K562 (cell line): ENCODE measurements around the gene ZCWPW1. TPM values are rescaled to one million over a fixed set of nuclear protein-coding genes. Genes with fewer than 3 reads are reported as not detected.
A peak's percentile ranks its signal among the peaks of the same experiment; 100 is the strongest.

Source experiments
- ASH1L ChIP-seq: fragments of 450-650 bp; IDR thresholded peaks from 2 replicates; pipeline ENCODE4 v1.6.1; 2018; ENCODE audit warnings: borderline replicate concordance, mild to moderate bottlenecking, low read depth; ENCODE audit not compliant: partially characterized antibody
- BCOR ChIP-seq: fragments of 450-650 bp; IDR thresholded peaks from 2 replicates; pipeline ENCODE4 v1.6.1; 2016
- CC2D1A ChIP-seq: fragments of 450-650 bp; IDR thresholded peaks from 2 replicates; pipeline ENCODE4 v1.6.1; 2017; ENCODE audit warnings: mild to moderate bottlenecking
- CTBP1 ChIP-seq: fragments of 450-650 bp; IDR thresholded peaks from 2 replicates; pipeline ENCODE4 v1.6.1; 2016; ENCODE audit warnings: borderline replicate concordance
- DIDO1 ChIP-seq: fragments of 450-650 bp; IDR thresholded peaks from 2 replicates; pipeline ENCODE4 v1.6.1; 2016; ENCODE audit warnings: low read depth, missing biosample characterization, missing genetic modification characterization
- HNRNPL ChIP-seq: fragments of 200-400 bp; formaldehyde crosslinking; IDR thresholded peaks from 2 replicates; pipeline ENCODE4 v1.6.1; 2017; ENCODE audit warnings: low read depth, mild to moderate bottlenecking, low read length
- IFI16 ChIP-seq: fragments of 250-450 bp; sonication (Bioruptor Pico); IDR thresholded peaks from 2 replicates; pipeline ENCODE4 v2.1.2; 2022; ENCODE audit warnings: mild to moderate bottlenecking, inconsistent platforms
- NCOA2 ChIP-seq, 2 experiments: fragments of 450-650 bp; IDR thresholded peaks; 2 replicates each; pipeline ENCODE4 v1.6.1; 2018; ENCODE audit warnings: mild to moderate bottlenecking in 2 of 2, moderate library complexity in 1 of 2; ENCODE audit not compliant: partially characterized antibody in 2 of 2
- NR2F6 ChIP-seq: fragments of 450-650 bp; formaldehyde crosslinking; IDR thresholded peaks from 2 replicates; pipeline ENCODE4 v1.4.0; 2020; ENCODE audit warnings: mild to moderate bottlenecking
- POLR2B ChIP-seq: fragments of 450-650 bp; IDR thresholded peaks from 2 replicates; pipeline ENCODE4 v1.6.1; 2018; ENCODE audit warnings: low read depth; ENCODE audit not compliant: partially characterized antibody
- SMAD4 ChIP-seq: fragments of 250-450 bp; sonication (Bioruptor Pico); conservative IDR thresholded peaks from 2 replicates; pipeline ENCODE4 v1.8.0; 2021; ENCODE audit warnings: inconsistent platforms, mild to moderate bottlenecking, moderate library complexity
- SOX6 ChIP-seq: fragments of 450-650 bp; IDR thresholded peaks from 2 replicates; pipeline ENCODE4 v1.6.1; 2014; ENCODE audit warnings: mild to moderate bottlenecking
- SRSF1 ChIP-seq: fragments of 200-400 bp; formaldehyde crosslinking; IDR thresholded peaks from 2 replicates; pipeline ENCODE4 v1.6.1; 2017; ENCODE audit warnings: mild to moderate bottlenecking, low read depth, low read length, moderate library complexity
- THRAP3 ChIP-seq: fragments of 450-650 bp; IDR thresholded peaks from 2 replicates; pipeline ENCODE4 v1.6.1; 2016; ENCODE audit warnings: mild to moderate bottlenecking, inconsistent platforms, borderline replicate concordance
- ZFP36 ChIP-seq: fragments of 150-350 bp; IDR thresholded peaks from 2 replicates; pipeline ENCODE4 v1.6.1; 2018; ENCODE audit warnings: low read length, low read depth; ENCODE audit not compliant: partially characterized antibody
- ZNF12 ChIP-seq: sonication (generic); formaldehyde crosslinking; IDR thresholded peaks from 2 replicates; pipeline ENCODE4 v1.4.0; 2020; ENCODE audit warnings: mild to moderate bottlenecking, missing genetic modification reagents
- ZNF124 ChIP-seq: sonication (generic); formaldehyde crosslinking; IDR thresholded peaks from 2 replicates; pipeline ENCODE4 v1.8.1; 2022; ENCODE audit warnings: missing genetic modification reagents
- ZNF134 ChIP-seq: fragments of 250-450 bp; sonication (Bioruptor Pico); conservative IDR thresholded peaks from 2 replicates; pipeline ENCODE4 v1.4.0; 2020
- ZNF408 ChIP-seq: fragments of 250-450 bp; sonication (Bioruptor Pico); IDR thresholded peaks from 2 replicates; pipeline ENCODE4 v1.4.0; 2020; ENCODE audit warnings: low read depth, mild to moderate bottlenecking, moderate library complexity
- ZNF561 ChIP-seq: fragments of 450-650 bp; formaldehyde crosslinking; conservative IDR thresholded peaks from 2 replicates; pipeline ENCODE4 v1.4.0; 2020; ENCODE audit warnings: mild to moderate bottlenecking, moderate library complexity
- ZNF76 ChIP-seq: fragments of 250-450 bp; sonication (Bioruptor Pico); IDR thresholded peaks from 2 replicates; pipeline ENCODE4 v1.4.0; 2020; ENCODE audit warnings: mild to moderate bottlenecking, moderate library complexity, borderline replicate concordance
- ZNF778 ChIP-seq: fragments of 450-650 bp; formaldehyde crosslinking; IDR thresholded peaks from 2 replicates; pipeline ENCODE4 v1.4.0; 2020; ENCODE audit warnings: mild to moderate bottlenecking, moderate library complexity
- polyA plus RNA-seq, 8 experiments: library from polyadenylated mRNA; depleted of rRNA in 4 of 8; stranded (reverse) in 5 of 8; unstranded in 3 of 8; fragments of >200 nt; fragmentation: Nextera tagmentation in 2 of 8; fragmentation: Illumina TruSeq in 1 of 8; extraction: Ambion mirVana in 2 of 8; extraction: Trizol in 1 of 8; gene quantifications; 2 replicates each; pipeline versions ENCODE4 v1.2.1 to v1.2.3, GENCODE V29; 2011 to 2014; ENCODE audit warnings: inconsistent platforms in 1 of 8, missing spikeins in 1 of 8
- total RNA-seq, 7 experiments: library from RNA; depleted of rRNA in 6 of 7; stranded (reverse); fragments of >200 nt in 6 of 7; fragmentation: Illumina TruSeq in 2 of 7; extraction: Trizol in 2 of 7; gene quantifications; 2 replicates each; pipeline versions ENCODE4 v1.2.1 to v1.2.3, GENCODE V29; 2011 to 2021; ENCODE audit warnings: low replicate concordance in 1 of 7
- TF ChIP-seq, protein P1 (sequence below): sonication (generic); formaldehyde crosslinking; IDR thresholded peaks from 2 replicates; pipeline ENCODE4 v1.5.0; 2020; ENCODE audit warnings: missing genetic modification reagents
- TF ChIP-seq, protein P2 (sequence below): fragments of 200-800 bp; sonication (Bioruptor generic); IDR thresholded peaks from 2 replicates; pipeline ENCODE4 v1.6.1; 2017; ENCODE audit warnings: missing genetic modification characterization, missing compliant biosample characterization
- TF ChIP-seq, protein P3 (sequence below): sonication (generic); formaldehyde crosslinking; IDR thresholded peaks from 2 replicates; pipeline ENCODE4 v1.8.1; 2023; ENCODE audit warnings: mild to moderate bottlenecking, missing genetic modification reagents, moderate library complexity
- TF ChIP-seq, protein P4 (sequence below): IDR thresholded peaks from 2 replicates; pipeline ENCODE4 v1.6.1; 2011; ENCODE audit warnings: borderline replicate concordance, low read depth, mild to moderate bottlenecking, moderate library complexity, low read length; ENCODE audit not compliant: insufficient read depth, poor library complexity, severe bottlenecking

ZCWPW1 gene
- total and polyA plus RNA-seq, 9 of the 15 experiments (the other 6 are each of a cell fraction or from before 2014, with no cell fraction given): 0.18 to 1.7 (median 1.2) TPM

DNA sequence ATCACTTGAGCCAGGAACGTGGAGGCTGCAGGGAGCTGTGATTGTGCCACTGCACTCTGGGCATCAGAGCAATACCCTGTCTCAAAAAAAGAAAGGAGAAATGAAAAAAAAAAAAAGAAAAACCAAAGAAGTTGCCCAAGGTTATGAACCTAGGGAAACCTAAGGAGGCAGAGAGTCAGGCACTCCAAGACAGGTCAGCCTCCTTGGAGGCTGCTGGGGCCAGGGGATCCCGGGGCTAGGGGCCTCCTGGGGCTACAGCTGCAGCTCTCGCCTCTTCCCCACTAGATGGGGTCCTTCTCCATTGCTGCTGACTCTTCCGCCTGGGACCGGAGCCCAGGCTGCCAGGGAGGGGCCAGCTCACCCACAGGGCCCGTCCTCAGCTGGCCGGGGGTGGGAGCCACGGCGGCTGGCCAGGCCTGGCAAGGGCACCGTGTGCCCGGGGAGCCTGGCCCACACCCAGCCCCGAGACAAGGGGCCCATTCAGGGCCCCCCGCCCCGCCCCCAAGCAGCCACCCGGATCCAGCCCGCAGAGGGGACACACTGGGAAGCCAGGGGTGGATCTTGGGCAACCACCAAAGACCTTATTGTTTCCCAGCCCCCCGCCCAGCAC, 37.3 kb upstream of the ZCWPW1 start (continued):
- TF ChIP-seq, protein P1, sequence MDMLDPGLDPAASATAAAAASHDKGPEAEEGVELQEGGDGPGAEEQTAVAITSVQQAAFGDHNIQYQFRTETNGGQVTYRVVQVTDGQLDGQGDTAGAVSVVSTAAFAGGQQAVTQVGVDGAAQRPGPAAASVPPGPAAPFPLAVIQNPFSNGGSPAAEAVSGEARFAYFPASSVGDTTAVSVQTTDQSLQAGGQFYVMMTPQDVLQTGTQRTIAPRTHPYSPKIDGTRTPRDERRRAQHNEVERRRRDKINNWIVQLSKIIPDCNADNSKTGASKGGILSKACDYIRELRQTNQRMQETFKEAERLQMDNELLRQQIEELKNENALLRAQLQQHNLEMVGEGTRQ (CRISPR knock-in tag): no peak
- TF ChIP-seq CTBP1 (no peak), IFI16 (CRISPR knock-in tag) (no peak), ZNF134 (no peak), SMAD4 (CRISPR knock-in tag) (no peak), ZFP36 (no peak), POLR2B (no peak), ZNF12 (CRISPR knock-in tag) (no peak), NR2F6 (CRISPR knock-in tag) (no peak), CC2D1A (peak; percentile 14; the same call in 1 of the 2 replicates), ZNF124 (CRISPR knock-in tag) (no peak), THRAP3 (no peak), SRSF1 (no peak), DIDO1 (tag) (no peak), ZNF408 (CRISPR knock-in tag) (no peak), HNRNPL (peak; percentile 68; the same call in 1 of the 2 replicates), SOX6 (no peak), ZNF76 (no peak), BCOR (no peak; the same call in 1 of the 2 replicates), ASH1L (no peak), ZNF561 (no peak), NCOA2 (IDR thresholded peaks at IDR 0.05; ENCODE audit: partially characterized antibody in 2 of 2) (no peak), ZNF778 (no peak)
- TF ChIP-seq, protein P2, sequence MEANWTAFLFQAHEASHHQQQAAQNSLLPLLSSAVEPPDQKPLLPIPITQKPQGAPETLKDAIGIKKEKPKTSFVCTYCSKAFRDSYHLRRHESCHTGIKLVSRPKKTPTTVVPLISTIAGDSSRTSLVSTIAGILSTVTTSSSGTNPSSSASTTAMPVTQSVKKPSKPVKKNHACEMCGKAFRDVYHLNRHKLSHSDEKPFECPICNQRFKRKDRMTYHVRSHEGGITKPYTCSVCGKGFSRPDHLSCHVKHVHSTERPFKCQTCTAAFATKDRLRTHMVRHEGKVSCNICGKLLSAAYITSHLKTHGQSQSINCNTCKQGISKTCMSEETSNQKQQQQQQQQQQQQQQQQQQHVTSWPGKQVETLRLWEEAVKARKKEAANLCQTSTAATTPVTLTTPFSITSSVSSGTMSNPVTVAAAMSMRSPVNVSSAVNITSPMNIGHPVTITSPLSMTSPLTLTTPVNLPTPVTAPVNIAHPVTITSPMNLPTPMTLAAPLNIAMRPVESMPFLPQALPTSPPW: peak; percentile 84
- TF ChIP-seq, protein P3, sequence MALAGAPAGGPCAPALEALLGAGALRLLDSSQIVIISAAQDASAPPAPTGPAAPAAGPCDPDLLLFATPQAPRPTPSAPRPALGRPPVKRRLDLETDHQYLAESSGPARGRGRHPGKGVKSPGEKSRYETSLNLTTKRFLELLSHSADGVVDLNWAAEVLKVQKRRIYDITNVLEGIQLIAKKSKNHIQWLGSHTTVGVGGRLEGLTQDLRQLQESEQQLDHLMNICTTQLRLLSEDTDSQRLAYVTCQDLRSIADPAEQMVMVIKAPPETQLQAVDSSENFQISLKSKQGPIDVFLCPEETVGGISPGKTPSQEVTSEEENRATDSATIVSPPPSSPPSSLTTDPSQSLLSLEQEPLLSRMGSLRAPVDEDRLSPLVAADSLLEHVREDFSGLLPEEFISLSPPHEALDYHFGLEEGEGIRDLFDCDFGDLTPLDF: no peak
- TF ChIP-seq, protein P4, sequence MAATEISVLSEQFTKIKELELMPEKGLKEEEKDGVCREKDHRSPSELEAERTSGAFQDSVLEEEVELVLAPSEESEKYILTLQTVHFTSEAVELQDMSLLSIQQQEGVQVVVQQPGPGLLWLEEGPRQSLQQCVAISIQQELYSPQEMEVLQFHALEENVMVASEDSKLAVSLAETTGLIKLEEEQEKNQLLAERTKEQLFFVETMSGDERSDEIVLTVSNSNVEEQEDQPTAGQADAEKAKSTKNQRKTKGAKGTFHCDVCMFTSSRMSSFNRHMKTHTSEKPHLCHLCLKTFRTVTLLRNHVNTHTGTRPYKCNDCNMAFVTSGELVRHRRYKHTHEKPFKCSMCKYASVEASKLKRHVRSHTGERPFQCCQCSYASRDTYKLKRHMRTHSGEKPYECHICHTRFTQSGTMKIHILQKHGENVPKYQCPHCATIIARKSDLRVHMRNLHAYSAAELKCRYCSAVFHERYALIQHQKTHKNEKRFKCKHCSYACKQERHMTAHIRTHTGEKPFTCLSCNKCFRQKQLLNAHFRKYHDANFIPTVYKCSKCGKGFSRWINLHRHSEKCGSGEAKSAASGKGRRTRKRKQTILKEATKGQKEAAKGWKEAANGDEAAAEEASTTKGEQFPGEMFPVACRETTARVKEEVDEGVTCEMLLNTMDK: peak; percentile 85
